Left hindlimb (tissue), 1 donor: ENCODE data around the gene EDEM1.
"Not testable (repeated sequence)": the region's sequence is repeated elsewhere in the genome, so short reads cannot be mapped to it uniquely, and the experiment has no call there.

ENCODE experiments used
- DNase-seq: peaks from one replicate; pipeline ENCODE4 v3.0.0-alpha.2; 2018

EDEM1 gene

DNA sequence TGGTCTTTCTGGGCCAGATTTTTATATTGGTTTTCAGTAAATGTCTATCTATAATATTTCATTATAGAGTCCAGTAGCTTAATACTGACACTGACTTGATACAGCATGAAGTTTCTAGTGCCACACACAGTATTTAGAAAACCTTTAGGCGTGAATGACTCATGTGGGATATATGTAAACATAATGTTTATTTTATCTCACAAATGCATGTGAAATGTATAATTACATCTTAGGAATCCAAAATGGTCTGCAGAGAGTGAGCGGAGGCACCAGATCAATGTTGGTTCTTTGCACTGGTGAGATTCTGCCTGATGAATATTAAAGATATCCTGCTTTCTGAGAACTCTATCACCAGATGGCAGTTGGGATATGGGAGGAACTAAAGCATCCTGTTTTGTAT is 8.5 kb upstream of the EDEM1 start:
- DNase-seq: not testable (repeated sequence)

DNA sequence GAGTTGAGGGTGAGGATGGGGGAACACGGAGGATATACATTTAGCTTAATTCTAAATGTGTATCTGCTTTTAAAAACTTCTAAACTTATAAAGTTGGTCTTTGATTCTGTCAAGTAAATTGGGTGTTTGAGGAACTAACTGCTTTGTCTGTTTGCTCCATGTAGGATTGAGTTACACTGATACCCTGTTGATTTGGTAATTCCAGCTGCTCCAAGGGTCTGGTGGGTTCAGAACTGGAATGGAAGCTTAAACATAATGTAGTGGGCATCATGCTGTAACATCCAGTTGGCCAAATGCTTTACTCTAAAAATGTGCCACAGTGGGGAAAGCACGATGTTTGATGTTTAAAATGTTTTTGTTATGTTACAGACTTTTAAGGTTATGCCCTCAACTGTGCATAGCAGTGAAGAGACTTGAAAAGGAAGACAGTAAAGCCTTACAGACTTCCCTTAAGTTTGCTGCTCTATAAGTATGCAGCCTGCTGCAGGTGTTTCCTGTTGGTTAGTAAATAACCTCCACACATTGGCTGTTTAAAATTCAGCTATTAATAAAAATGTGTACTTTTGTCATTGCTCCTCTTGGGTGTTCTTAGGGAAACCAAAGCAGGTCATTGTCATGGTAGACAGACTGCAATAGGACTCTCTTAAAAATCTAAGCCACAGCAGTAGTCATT is 5.9 kb upstream of the EDEM1 start:
- no peak for DNase-seq

DNA sequence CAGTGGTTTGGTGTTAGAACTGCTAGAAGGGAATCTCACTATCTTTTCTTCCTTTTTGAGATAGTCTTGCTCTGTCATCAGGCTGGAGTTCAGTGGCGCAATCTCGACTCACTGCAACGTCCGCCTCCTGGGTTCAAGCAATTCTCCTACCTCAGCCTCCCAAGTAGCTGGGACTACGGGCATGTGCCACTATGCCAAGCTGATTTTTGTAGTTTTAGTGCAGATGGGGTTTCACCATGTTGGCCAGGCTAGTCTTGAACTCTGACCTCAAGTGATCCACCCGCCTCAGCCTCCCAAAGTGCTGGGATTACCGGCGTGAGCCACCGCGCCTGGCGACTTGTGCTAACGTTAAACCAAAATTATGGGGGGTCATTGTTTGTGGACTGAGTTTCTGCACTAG is 3.8 kb upstream of the EDEM1 start:
- not testable (repeated sequence) for DNase-seq

DNA sequence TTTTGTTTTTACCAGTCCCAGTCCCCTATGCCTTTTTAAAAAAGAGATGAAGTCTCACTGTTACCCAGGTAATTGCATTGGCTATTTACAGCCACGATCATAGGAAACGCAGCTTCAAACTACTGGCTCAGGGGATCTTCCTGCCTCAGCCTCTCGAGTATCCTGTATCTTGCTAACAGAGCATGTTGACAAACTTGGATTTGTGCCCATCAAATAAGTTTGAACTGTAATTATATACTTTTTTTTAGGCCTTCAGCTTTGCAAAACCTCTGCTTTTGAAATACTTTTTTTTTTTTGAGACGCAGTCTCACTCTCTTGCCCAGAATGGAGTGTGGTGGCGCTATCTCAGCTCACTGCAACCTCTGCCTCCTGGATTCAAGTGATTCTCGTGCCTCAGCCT is 3.0 kb upstream of the EDEM1 start:
- no peak for DNase-seq

DNA sequence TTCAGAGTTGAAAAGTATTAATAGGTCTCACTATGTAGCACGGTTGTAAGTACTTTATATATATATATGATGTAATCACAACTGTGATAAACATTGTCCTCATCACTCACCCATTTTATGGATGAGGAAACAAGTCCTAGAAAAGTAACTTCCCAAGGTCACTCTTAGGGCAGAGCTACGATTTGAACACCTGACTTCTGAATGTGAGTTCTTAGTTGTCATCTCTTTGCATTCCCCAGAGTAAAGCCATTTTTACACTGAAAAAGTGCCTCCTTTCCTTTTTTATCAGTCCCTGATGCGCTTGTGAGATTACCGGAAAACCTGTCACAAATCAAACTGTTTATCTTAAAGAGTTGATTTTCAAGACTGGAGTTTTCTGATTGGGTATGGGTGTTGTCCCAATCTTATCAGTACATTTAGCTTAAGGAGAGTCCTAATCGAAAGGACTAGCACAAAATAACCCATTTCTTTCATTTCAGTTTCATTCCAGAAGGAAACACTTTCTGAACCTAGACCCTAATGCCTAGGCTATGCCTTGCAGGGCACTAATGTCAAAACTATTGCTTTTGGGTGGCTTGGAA is 2.3 kb upstream of the EDEM1 start:
- no peak for DNase-seq

DNA sequence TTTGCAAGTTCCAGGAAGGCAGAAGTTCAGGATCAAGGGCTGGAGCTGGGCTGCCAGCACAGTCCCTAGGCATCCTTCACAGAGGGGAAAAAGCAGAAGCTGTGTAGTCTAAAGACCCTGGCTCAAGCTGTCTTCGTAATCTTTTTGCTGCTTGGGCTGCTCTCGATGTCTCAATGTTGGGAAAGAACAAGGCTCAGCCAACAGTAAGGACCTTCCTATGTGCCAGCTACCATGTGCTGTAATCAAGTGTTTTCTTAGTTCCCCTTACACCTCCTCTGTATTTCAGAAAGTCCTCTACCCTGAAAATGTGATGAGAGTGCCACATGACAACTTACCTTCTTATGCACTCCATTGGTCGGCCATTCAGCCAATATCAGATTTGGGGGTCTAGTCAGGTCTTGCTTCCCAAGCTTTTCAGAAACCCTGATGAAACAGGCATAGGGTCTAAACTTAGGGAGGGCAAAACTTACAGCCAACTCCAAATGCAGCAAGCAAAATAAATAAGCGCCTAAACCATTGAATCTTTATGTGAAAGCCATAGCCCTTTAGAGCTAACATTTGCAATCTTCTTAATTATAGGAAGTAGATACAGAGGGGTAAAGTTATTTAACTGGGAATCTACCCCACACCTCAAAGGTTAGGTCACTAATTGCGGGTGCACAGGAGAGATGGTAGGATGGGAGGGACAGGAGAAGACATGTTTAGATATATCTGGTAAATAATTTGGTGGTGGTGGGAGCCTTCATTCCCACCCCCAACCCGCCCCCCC is 1.2 kb upstream of the EDEM1 start:
- no peak for DNase-seq

DNA sequence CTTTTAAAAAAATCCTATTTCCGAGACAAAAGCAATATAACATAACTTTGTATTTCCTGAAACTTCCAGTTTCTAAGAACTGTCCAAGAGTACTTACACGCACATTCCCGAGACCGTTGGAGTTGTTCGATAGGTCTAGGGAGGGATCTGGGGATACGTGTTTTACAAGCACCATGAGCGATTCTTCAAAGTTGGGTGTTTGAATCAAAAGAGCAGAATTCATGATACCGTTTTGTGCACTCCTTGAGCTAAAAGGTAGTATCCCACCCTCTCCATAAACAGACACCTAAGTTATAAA is 700 bp upstream of the EDEM1 start:
- no peak for DNase-seq

DNA sequence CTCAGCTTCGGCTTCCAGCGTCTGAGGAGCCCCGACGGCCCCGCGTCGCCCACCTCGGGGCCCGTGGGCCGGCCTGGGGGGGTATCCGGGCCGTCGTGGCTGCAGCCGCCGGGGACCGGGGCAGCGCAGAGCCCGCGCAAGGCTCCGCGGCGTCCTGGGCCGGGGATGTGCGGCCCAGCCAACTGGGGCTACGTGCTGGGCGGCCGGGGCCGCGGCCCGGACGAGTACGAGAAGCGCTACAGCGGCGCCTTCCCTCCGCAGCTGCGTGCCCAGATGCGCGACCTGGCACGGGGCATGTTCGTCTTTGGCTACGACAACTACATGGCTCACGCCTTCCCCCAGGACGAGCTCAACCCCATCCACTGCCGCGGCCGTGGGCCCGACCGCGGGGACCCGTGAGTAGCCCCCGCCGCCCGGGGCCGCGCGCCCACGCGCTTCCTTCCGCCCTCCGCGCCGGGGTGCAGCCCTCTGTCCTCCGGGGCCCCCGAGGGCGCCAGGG is 462 bp downstream of the EDEM1 start:
- DNase-seq: peak; percentile 54

DNA sequence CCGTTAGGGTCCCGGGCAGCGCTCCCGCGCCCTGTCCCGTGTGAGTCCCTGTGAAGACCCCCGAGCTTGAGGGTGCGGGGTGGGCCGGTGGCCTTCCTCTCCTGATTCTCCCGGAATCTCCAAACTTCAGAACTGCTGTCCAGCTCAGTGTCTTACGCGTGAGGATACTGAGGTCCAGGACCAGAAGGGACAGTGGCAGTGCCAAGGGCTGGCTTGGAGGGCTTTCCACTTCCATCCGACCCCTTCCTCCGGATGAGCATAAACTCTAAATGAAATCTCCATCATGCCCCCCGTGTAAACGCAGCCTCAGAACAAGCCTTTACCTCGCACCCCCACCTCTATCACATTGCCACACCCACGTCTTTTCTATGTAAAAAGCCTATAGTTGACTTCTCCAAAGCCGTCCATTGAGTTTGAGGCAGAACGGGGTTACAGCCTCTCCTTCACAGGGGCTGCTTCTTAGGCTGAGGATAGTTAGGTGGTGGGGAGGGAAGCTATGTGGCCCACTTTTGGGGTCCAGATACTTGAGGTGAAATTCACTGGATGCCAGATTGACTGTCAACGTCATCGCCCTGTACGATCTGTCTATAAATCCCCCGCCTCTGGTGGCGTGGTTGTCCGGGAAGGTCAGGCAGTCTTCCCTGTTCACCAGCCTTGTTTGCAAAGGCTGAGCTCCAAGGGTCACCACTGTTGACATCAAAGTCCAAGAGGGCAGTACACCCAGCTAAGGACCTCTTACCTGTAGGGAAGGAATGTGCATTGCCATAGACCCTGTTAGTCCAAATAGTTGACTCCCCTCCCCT is 1.1 kb downstream of the EDEM1 start:
- peak; percentile 45 for DNase-seq

DNA sequence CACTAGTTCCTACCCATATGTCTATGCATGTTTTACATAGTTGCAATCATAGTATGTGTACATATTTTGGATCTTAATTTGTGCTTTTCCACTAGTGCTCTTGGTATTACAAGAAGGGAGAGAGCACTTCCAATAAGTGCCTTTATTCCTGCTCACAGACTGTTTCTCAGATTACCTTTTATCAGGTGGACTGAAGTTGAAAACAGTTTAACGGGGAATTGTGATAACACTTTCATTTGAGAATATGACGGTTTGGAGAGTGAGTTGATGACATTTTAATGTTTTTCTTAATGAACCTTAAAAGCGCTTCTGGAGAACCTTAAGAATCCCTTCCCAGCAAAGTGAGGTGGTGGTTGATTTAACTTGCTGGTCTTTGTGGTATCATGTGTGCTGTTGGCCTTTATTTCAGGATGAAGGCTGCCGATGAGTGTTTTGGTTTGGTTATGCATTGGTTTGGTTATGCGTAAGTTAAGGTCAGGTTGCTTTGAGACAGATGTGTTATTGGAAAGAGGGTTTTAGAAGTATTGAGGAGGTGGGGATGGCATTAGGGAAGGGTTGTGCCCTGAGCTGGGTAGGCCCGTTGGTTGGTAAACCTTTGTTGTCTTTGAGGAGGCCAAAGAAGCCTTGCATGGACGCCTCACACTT is 2.8 kb downstream of the EDEM1 start:
- DNase-seq: no peak

DNA sequence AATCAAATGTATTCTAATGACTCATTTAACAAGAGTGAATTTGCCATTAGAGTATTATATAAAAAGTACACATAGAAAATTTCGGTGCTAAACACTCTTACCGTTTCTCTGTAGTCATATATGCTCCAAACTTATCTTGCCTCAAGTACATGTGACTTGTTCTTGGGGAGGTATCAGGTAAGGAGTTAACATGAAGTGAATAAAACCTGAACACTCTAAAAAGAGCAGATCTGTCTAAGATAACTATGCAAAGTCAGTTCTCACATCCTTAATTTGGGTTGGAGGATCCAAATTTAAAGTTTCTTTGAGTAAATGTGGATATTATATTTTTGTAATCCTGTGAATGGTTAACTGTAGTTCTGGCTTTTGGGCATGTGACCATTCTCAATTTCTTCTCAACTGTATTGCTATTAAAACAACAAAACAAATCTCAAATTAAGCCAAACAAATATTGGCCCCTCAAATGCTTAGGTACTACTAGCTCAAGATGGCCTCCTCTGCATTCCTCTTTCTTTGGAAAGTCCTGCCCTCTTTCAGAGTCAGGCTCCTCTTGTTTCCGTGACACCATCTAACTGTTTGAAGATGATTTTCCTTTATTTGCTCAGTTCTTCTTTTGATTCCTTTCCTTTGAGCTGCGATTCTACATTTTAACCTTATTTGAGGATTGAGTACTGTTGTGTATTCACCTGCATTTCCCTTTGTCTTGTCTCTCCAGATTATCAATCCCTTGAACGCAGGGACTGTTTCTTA is 4.2 kb downstream of the EDEM1 start:
- no peak for DNase-seq

DNA sequence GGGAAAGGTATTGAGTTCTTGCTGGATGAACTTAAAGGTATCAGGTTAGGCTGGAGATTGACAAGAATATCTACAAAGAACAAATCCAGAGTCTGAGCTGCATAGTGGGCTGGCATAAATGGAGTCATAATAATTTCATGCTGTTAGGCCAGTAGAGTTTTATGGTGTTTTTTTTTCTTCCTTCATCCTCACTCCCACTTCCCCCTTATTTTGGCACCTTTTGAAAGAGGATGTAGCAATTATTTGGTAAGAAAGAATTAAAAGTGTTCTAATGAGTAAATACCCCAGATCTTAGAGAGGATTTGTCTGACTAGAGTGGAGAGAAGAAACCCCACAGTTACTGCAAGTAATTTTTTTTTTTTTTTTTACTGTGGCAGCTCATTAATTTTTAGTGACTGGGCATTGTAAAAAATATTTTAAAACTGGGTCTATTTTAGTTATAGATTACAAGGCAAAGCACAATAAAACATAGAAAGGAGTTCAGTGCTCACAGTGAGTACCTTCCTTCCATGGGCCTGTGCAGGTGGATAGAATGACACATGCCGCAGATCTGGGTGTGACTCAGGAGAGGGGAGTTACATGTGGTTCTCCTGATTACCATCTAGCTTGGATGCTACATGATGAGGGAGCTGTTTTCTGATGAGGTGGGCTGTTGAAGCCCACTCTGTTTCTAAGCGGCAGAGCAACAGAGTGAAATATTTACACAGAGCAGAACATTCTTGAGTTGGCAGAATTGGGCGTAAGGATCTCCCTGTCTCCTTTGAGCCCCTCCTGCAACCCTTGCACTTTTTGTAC is 5.3 kb downstream of the EDEM1 start:
- DNase-seq: no peak

DNA sequence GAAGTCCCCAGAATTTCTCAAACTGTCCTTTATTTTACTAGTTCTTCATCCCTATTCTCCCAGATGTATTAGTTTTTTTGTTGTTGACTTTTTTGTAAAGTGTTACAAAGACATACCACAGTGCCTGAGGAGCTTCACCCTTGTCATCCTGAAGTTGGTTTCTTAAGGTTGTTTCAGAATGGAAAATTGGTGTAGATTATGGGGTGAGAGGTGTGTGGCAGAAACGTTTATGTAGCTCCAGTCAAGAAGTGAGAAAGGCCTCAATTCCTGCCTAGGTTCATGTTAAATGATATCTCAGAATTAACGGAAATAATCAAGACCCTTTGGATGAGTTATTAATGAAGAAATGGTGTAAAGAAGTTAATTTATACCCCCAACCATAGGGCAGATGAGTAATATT is 6.8 kb downstream of the EDEM1 start:
- no peak for DNase-seq

DNA sequence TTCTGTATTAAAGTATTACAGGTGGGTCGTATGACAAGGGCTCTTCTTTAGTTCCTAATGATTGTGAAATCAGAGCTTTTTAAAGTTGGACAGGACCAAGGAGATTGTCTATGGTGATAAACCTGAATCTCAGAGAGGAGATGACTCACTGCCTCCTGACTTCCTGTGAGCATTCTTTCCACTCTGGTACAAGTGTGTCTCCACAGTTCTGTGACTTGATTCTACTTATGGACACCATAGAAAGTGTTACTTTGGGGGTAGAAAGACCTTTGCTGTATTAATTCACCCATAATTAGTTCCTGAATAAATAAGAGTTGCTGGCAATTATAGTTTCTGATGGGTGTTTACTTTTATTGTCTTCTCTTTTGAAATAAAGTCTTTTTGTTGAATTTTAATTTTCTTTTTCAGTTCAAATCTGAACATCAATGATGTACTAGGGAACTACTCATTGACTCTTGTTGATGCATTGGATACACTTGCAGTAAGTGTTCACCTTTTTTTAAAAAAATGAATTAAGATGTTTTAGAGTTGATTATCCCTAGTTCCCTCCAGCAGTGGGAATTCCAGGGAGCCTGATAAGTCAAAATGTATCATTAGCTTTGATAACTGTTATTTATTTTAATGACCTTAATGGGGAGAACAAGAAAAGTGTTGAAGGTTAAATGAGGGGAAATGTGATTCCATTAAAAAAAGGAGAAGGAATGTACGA is 7.4 kb downstream of the EDEM1 start:
- DNase-seq: no peak

DNA sequence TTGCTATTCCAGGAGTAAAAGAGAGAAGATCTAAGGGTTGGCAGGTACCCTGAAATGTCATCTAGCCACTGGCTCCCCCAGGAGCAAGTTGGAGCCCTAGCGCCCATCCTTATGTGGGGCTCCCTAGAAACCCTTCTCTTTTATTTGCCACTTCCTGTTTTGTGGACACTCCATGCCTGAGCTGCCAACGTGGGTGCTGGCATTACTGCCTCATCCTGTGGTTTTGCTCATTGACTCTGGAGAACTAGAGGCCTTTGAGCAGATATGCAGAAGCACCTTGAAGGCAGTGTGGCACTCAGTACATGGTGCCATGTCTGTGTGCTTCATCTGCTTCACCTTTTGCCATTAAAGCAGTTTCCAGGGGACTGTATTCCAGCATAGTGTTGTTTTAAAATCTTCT is 8.1 kb downstream of the EDEM1 start:
- DNase-seq: no peak

DNA sequence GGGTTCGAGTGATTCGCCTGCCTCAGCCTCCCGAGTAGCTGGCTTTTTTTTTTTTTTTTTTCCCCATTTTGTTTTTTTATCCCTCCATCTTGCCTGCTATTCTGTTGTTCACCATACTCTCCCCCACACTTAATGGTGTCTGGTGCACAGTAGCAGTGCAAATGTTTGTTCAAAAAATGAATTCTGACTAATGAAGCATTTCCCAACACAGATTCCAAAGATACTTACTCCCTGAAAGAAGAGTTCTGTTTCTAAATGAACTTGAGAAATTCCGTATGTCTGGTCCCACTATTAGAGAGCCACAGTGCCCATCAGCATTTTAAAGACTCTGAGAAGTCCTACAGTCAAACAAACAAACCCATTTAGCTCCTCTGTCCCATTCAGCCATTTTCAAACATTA is 9.5 kb downstream of the EDEM1 start:
- no peak for DNase-seq

DNA sequence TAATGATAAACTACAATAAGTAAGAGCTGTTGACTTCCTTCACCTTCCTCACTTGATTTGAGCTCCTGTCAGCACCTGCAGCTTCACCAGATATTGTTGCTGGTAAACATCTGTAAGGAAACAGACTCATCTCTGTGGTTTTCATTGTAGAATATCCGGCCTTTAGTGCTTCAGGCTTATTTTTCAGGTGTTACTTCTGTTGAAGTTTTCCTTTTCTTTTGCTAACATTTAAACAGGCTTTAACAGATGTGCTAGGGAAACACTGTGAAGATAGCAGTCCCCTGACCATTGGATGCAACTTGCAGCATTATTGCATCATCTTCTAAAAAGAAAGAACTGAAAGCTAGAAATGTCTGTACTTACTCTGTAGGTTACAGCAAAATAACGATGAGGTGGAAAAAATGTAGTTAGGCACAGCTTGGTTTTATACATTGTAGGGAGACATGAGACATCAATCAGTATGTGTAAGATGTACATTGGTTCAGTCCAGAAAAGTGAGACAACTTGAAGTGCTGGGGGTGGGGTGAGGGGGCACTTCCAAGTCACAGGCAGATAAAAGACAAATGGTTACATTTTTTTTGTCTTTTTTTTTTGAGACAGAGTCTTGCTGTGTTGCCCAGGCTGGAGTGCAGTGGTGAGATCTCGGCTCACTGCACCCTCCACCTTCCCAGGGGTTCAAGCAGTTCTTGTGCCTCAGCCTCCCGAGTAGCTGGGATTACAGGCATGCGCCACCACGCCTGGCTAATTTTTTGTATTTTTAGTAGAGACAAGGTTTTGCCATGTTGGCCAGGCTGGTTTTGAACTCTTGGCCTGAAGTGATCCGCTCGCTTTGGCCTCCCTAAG is 10.2 kb downstream of the EDEM1 start:
- DNase-seq: no peak

DNA sequence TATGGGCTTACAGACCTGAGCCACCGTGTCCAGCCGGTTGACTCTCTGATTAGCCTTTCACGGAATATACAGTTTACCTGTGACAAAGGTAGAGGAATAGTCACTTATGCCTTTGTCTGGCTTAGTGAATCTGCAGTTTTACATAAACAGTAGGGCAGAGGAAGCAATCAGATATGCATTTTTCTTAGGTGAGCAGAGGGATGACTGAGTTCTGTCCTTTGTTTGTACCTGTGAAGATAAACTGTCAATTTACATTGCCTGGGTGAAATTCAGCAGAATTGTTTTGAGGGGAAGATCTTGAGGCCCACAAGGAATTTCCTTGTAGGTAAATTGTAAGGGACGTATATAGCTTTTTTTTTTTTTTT is 10.8 kb downstream of the EDEM1 start:
- DNase-seq: no peak

DNA sequence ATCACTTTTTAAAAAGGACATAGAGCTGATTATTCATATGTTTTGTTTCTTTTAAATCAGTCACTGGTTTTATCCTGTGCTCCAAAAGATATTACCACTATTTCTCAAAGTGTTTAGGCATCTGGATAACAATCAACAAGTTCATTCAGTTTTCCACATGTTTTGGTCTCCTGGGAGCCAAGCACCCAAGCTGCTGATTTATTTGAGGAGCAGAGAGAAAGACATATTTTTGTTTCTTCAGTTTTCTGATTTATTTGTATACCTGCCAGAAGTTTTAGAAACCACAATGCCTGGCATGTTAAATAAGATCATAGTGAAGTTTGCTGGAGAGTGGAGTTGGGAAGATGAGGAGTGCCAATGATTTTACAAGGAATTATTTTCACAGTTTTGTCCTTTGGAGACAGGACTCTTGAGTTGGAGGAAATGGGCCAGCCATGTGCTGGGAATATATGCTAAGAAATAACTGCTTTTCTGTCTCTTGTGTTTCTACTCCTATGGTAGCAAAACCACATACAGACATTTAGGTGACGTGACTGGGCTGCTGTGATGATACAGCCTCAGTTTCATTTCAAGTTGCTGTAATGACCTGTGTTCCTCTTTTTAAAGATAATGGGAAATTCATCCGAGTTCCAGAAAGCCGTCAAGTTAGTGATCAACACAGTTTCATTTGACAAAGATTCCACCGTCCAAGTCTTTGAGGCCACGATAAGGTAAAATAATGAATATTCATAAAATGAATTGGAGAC is 11.7 kb downstream of the EDEM1 start:
- no peak for DNase-seq
